SU-DHL-6 (cell line): ENCODE measurements around the gene MRAP2.

ENCODE experiments used
- CTCF ChIP-seq: fragments of 200-600 bp; sonication (generic); IDR thresholded peaks from one replicate; pipeline ENCODE4 v1.5.1; 2017; ENCODE audit warnings: antibody characterized with exemption, mild to moderate bottlenecking, low read length, moderate library complexity; ENCODE audit not compliant: insufficient read depth, poor library complexity, severe bottlenecking
- EZH2phosphoT487 ChIP-seq: fragments of 200-600 bp; sonication (generic), shearing (Covaris generic); conservative IDR thresholded peaks from 2 replicates; pipeline ENCODE4 v1.6.1; 2018; ENCODE audit warnings: mild to moderate bottlenecking, antibody characterized with exemption, low read length, moderate library complexity, mixed read lengths

- TF ChIP-seq CTCF (no peak), EZH2phosphoT487 (no peak)
Observed at GRCh38 chr6:84055647-84056046, 22.1 kb downstream of the MRAP2 start.
